Mononuclear cell (primary cell): Measurements from ENCODE around the gene OMG. TPM values are rescaled to one million over a fixed set of nuclear protein-coding genes. Genes with fewer than 3 reads are reported as not detected.
"Not testable (repeated sequence)": the region's sequence is repeated elsewhere in the genome, so short reads cannot be mapped to it uniquely, and the experiment has no call there.

ENCODE experiments used
- H3K27me3 ChIP-seq: 2 replicates; pipeline ENCODE4 v1.6.0; 2011; ENCODE audit warnings: low read length, control low read depth; ENCODE audit not compliant: insufficient read depth
- H3K4me1 ChIP-seq: 2 replicates; pipeline ENCODE4 v1.5.1; 2011; ENCODE audit warnings: mild to moderate bottlenecking, low read length, control low read depth; ENCODE audit not compliant: insufficient read depth
- H3K4me3 ChIP-seq: 2 replicates; pipeline ENCODE4 v1.5.1; 2011; ENCODE audit warnings: mild to moderate bottlenecking, low read length, moderate library complexity
- H3K9me3 ChIP-seq: 2 replicates; pipeline ENCODE4 v1.5.1; 2011; ENCODE audit warnings: low read depth, mild to moderate bottlenecking, control low read depth, low read length
- total RNA-seq: library from RNA; depleted of rRNA; stranded (reverse); fragments of >200 nt; gene quantifications from one replicate; pipeline ENCODE4 v1.2.3, GENCODE V29; 2012

Gene OMG, protein sequence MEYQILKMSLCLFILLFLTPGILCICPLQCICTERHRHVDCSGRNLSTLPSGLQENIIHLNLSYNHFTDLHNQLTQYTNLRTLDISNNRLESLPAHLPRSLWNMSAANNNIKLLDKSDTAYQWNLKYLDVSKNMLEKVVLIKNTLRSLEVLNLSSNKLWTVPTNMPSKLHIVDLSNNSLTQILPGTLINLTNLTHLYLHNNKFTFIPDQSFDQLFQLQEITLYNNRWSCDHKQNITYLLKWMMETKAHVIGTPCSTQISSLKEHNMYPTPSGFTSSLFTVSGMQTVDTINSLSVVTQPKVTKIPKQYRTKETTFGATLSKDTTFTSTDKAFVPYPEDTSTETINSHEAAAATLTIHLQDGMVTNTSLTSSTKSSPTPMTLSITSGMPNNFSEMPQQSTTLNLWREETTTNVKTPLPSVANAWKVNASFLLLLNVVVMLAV
- 0.21 TPM for total RNA-seq

DNA sequence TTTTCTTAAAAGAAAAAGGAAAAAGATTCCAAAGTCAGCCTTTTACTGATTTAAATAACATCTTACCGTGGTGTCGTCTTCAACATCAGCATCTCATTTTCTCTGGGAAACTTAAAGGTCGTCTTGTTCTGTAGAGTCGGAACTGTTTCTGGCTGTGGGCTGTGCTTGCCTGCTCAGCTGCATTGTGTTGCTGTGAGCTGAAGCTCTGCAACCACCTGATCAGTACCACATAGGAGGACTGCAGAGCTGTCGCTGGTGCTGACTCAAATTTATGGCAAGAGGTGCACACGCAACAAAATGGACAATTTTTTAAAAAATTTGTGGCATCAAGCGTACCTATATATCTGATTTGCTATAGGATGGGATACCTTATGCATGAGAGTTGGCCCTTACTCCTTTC is at the start of gene OMG:
OMG (minus strand) TSS at position 150 of the 400 bp plus-strand sequence. CDS start 908 bp downstream, outside the sequence.
- H3K9me3 ChIP-seq = no peaks in the 10 kb centered on the region
- H3K4me3 ChIP-seq = no peak within 1 kb of the TSS
- H3K27me3 ChIP-seq = no peaks in the 10 kb centered on the region

DNA sequence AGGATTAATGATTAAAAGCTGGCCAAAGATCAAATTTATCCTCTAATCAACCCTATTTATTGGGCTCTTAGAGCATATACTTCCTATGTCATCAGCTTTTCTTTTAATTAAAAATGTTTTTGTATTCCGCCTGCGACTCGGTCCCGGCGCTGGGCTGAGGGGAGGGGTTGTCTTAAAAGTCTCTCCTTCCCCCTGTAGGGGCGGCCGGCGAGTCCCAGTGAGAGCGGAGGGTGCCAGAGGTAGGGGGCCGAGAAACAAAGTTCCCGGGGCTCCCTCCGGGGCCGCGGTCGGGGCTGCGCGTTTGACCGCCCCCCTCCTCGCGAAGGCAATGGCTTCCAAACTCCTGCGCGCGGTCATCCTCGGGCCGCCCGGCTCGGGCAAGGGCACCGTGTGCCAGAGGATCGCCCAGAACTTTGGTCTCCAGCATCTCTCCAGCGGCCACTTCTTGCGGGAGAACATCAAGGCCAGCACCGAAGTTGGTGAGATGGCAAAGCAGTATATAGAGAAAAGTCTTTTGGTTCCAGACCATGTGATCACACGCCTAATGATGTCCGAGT is 48.2 kb upstream of the OMG start:
- not testable (repeated sequence) for H3K4me1 ChIP-seq, H3K9me3 ChIP-seq, H3K27me3 ChIP-seq, H3K4me3 ChIP-seq

More for the DNA sequence above, at the start of gene OMG:
- no peaks in the 10 kb centered on the region for H3K4me1 ChIP-seq

DNA sequence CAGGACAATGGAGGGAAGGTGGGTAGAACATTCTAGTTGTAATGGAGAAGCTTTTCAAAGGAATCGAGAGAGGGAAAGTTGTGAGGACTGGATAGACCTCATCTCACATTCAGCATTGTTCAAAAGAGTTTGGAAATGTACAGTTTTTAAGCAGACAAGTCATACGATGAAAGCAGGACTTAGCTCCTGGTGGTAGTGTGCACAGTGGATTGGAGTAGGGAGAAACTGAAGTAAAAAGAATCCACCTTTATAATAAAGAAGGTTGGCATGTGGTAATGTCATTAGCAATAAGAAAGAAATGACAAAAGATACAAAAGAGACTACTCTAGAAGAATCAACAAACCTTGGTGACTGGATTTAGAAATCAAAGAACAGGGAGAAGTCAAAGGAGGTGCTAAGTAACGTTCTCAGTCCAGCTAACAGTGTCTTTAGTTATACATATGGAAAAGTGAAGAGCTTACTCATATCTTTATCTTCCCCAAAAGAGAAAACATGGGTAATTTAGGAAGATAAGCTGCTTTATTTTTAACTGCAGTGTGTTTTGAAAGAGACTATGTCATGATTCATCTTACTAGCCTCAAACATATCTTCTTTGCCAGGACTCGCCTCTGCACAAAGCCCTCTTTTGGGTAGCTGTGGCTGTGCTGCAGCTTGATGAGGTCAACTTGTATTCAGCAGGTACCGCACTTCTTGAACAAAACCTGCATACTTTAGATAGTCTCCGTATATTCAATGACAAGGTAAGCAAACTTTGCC is 43.0 kb upstream of the OMG start:
- no peaks in the 10 kb centered on the region for H3K4me1 ChIP-seq
- H3K9me3 ChIP-seq = no peaks in the 10 kb centered on the region
- H3K4me3 ChIP-seq = no peak overlapping the region
- H3K27me3 ChIP-seq = no peaks in the 10 kb centered on the region

DNA sequence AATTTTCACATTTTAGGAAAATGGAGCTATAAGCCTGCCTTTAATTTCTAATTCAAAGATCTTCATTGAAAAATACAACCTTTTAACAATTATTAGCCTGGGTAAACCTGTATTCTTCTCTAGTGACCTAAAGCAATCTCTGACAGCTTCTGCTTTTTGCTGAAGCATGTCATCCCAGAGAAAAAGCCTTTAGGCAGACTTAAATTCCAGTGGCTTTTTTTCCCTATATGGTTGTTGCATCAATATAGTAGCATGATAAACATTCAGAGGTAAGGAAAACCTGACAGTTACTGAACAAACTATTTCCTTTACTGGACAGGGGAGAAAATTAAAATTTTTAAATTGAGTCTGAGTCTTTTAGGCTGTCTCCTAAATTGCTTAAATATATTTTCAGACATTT is 32.2 kb upstream of the OMG start:
- Histone ChIP-seq H3K4me1 (no peaks in the 10 kb centered on the region), H3K27me3 (no peaks in the 10 kb centered on the region), H3K4me3 (no peak overlapping the region), H3K9me3 (no peaks in the 10 kb centered on the region)

DNA sequence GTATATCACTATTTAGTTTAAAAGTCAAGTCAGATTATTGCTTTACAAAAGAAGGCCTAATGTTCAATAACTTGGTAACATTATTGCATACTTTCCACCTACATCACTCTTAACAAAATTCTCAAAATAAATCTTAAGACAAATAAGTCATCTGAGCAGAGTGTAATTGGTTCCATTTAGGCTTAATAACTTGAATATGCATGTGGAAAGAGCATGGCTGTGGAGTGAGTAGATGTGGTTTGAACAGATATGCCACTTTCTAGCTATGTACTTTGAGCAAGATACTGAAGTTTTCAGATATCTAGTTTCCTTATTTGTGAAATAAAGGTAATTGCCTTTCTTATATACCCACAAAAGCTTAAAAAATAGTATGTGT is 31.1 kb upstream of the OMG start:
- H3K4me1 ChIP-seq = no peaks in the 10 kb centered on the region
- H3K9me3 ChIP-seq = no peaks in the 10 kb centered on the region
- no peak overlapping the region for H3K4me3 ChIP-seq
- H3K27me3 ChIP-seq = no peaks in the 10 kb centered on the region

DNA sequence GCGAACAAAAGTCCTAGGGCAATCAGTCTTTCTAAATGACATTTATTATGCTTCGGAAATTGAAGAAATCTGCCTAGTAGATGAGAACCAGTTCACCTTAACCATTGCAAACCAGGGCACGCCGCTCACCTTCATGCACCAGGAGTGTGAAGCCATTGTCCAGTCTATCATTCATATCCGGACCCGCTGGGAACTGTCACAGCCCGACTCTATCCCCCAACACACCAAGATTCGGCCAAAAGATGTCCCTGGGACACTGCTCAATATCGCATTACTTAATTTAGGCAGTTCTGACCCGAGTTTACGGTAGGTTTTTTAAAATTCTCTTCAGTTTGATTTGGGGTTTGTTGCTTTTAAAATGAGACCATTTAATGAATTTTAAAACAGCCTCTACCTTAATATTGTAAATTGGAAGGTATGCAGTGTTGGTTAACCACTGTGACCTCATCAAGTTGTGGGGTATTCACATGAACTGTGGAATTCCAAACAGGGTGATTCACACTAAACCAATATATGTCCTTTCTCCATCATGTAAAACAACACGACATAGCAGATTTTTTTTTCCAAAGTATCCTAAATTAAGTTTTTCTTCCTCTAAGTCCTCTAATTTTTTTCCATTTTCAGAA is 30.6 kb upstream of the OMG start:
- Histone ChIP-seq H3K4me1 (no peaks in the 10 kb centered on the region), H3K9me3 (no peaks in the 10 kb centered on the region), H3K27me3 (no peaks in the 10 kb centered on the region), H3K4me3 (no peak overlapping the region)

DNA sequence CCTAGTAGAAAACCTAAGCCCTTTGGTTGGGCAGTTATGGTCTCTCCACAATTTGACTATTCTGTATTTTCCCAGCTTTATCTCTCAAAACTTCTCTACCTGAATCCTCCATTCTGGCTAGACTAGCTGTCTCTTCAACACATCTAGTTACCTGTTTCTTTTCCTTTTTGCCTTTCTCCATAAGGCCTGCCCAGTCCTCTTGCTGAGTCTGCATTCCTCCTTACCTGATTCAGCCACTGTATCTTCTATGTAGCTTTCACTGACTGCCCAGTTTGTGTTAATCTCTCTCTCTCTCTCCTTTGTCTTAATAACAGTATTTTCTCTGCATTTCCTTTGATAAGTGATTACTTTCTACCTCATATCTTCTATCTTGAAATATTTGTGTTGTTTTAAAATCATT is 26.5 kb upstream of the OMG start:
- no peak overlapping the region for H3K4me3 ChIP-seq
- no peaks in the 10 kb centered on the region for H3K27me3 ChIP-seq
- H3K4me1 ChIP-seq = peaks cover 13% of the 10 kb centered on the region
- H3K9me3 ChIP-seq = no peaks in the 10 kb centered on the region

DNA sequence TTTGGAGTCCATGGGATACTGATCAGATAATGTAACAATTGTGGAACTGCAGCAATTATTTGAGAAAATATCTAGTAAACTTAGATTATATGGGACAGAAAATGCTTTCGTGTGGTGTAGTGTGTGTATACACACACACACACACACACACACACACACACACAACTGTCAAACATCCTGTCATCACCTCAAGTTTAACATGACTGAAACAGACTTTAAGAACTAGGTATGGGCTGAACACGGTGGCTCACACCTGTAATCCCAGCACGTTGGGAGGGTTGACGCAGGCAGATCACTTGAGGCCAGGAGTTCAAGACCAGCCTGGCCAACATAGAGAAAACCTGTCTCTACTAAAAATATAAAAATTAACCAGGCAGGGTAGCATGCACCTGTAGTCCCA is 24.9 kb upstream of the OMG start:
- H3K9me3 ChIP-seq = no peaks in the 10 kb centered on the region
- no peaks in the 10 kb centered on the region for H3K27me3 ChIP-seq
- H3K4me1 ChIP-seq = peaks cover 18% of the 10 kb centered on the region
- H3K4me3 ChIP-seq = peak overlapping the region; percentile 63

DNA sequence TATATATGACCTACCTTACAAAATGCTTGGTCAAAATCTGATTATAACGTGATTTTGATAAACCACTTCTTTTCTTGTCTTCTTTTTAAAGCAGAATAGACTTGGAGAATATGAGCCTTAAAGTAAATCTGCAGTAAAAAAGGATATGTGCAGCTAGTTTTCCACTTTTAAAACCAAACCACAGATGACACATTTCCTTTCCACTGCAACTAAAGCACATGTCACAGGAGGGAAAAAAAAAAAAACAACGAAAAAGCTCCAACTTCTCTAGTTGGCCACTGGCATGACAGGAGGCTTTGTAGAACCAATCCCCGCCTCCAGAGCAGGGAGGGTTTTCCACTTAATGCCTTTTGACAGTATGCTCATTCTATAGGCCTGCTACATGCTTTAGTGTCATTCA is 24.4 kb upstream of the OMG start, which contains the start of gene EVI2A:
EVI2A (minus strand) TSS at position 142 of the 400 bp plus-strand sequence. CDS start 2,609 bp downstream, outside the sequence.
- peak within 1 kb of the TSS; percentile 63 for H3K4me3 ChIP-seq
- H3K9me3 ChIP-seq = no peaks in the 10 kb centered on the region
- H3K27me3 ChIP-seq = no peaks in the 10 kb centered on the region
- peaks cover 23% of the 10 kb centered on the region for H3K4me1 ChIP-seq

DNA sequence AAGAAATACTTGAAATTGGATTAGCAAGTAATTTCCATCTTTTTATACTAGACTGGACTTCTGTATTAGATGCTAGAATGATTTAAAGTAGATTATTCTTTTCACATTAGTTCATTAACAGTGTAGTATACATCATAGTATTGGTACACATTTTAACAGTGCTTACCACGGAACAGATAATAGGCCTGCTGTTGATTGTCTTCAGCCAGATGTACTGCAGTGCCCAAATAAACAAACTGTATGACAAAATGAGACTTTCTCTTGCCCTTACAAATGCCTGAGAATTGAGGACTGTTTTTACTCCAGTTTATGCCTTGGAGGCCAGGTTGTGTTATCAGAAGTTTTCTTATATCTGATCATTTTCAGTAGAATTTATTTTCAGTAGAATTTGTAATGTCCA is 23.8 kb upstream of the OMG start:
- H3K4me3 ChIP-seq = peak overlapping the region; percentile 63
- H3K27me3 ChIP-seq = no peaks in the 10 kb centered on the region
- H3K4me1 ChIP-seq = peaks cover 29% of the 10 kb centered on the region
- no peaks in the 10 kb centered on the region for H3K9me3 ChIP-seq

DNA sequence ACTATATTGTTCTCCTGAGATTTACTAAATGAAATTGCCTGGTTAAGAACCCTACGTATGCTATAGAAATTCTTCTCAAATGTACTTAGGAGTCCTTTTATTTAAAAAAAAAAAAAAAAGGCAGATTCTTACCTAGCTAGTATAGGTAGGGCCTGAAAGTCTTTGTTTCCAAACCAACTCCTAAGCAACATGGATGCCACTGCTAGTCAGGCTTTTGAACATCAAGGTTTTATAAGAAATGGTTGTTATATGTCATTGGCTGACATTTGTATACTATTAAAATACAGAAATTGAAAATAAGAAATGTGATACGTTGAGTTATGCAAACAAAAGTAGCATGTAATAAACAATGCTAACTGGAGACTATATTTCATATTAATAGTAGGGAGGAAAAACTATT is 23.2 kb upstream of the OMG start:
- H3K27me3 ChIP-seq = no peaks in the 10 kb centered on the region
- H3K4me1 ChIP-seq = peaks cover 33% of the 10 kb centered on the region
- H3K4me3 ChIP-seq = peak overlapping the region; percentile 63
- no peaks in the 10 kb centered on the region for H3K9me3 ChIP-seq

DNA sequence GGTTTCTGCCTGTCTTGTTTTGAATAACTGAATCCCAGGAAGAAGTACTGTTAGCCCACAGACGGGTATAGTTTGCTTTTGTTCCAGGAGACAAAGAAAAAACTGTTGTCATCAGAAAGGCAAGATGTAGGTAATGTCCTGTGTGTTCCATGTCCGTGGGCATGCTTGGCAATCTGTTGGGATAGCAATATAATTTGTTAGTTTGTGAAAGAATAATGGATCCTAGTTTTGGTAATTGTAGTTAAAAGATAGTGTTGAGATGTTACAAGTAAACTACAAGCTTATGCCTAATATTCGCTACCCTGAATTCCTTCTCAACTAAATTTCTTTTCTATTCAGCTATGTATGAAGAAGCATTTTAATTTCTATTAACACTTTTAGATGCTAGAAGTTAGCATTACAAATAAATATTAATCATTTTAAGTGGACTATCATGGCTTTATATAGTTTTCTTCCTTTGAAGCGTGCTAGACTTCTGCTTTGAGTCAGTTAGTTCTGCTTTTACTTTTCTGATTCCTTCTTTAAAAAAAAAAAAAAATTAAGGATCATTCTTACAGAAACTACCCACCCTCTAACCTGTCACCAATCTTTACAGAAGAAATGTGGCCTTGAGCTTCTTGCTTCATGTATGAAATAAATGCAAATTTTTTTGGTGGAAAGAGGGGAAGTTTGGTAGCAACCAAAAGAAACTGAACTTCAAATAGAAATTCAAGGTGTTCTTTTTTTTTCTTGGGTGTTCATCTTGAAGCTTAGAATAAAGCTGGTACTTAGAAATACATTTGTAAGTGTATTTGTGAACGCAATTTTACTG is 22.0 kb upstream of the OMG start:
- Histone ChIP-seq H3K9me3 (no peaks in the 10 kb centered on the region), H3K4me3 (peak overlapping the region; percentile 63), H3K27me3 (no peaks in the 10 kb centered on the region), H3K4me1 (peaks cover 38% of the 10 kb centered on the region)

DNA sequence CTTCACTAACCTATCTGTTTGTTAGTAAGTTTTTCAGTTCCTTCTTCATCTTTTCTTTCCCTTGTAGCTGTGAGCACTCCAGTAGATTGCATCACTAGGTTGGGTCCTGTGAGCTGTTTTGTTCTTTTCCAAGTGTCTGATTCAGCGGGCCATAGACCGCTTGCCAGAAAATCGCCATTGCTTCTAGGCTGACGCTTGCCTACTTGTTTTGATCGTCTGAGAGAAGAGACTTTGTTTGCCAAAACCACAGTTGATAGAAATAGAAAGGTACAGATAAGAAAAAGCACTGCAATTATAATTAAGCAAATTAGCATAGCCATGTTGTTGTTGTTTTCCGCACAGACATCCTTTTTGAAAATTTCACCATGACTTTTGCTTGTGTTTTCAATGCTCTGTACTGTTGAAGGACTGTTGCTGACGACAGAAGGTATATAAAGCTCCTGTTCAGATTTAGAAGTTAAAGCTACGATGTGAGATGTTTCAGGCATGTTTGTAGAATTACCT is 21.3 kb upstream of the OMG start:
- Histone ChIP-seq H3K9me3 (no peaks in the 10 kb centered on the region), H3K27me3 (no peaks in the 10 kb centered on the region), H3K4me3 (peak overlapping the region; percentile 63), H3K4me1 (peaks cover 38% of the 10 kb centered on the region)

DNA sequence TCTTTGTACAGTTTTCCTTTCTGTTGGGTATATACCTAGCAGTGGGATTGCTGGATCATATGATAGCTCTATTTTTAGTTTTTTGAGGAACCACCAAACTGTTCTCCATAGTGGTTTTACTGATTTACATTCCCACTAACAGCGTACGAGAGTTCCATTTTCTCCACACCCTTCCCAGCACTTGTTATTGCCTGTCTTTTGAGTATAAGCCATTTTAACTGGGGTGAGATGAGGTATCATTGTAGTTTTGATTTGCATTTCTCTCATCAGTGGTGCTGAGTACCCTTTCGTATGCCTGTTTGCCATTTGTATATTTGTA is 17.7 kb upstream of the OMG start:
- H3K27me3 ChIP-seq = no peaks in the 10 kb centered on the region
- no peaks in the 10 kb centered on the region for H3K9me3 ChIP-seq
- H3K4me1 ChIP-seq = peaks cover 37% of the 10 kb centered on the region
- H3K4me3 ChIP-seq = no peak overlapping the region
